GM12891 (cell line): Measurements from ENCODE around the gene ZNG1A.
A peak's percentile ranks its signal among the peaks of the same experiment; 100 is the strongest.
"Not testable (repeated sequence)": the region's sequence is repeated elsewhere in the genome, so short reads cannot be mapped to it uniquely, and the experiment has no call there.

Experiments used
- DNase-seq: peaks from one replicate; pipeline ENCODE4 v3.0.0; 2011; ENCODE audit warnings: low spot score; ENCODE audit not compliant: insufficient read length
- FAIRE-seq: peaks from 2 replicates; lab custom pipeline; 2011; peaks lifted over from hg19 to GRCh38; lab: Jason Lieb, UNC
- PAX5 ChIP-seq: IDR thresholded peaks from 2 replicates; pipeline ENCODE4 v1.6.1; 2011; ENCODE audit warnings: low read length, moderate library complexity, mild to moderate bottlenecking; ENCODE audit not compliant: insufficient read depth, severe bottlenecking
- POLR2A ChIP-seq: IDR thresholded peaks from 2 replicates; pipeline ENCODE4 v1.6.1; 2011; ENCODE audit warnings: low read depth, low read length, control low read depth
- POLR2AphosphoS5 ChIP-seq: IDR thresholded peaks from 2 replicates; pipeline ENCODE4 v1.6.1; 2011; ENCODE audit warnings: low read depth, low read length, control low read depth
- POU2F2 ChIP-seq: IDR thresholded peaks from 2 replicates; pipeline ENCODE4 v1.6.1; 2011; ENCODE audit warnings: low read depth, mild to moderate bottlenecking, control low read depth, low read length, moderate library complexity
- SPI1 ChIP-seq: IDR thresholded peaks from 2 replicates; pipeline ENCODE4 v1.6.1; 2011; ENCODE audit warnings: low read depth, low read length, control low read depth
- TAF1 ChIP-seq: IDR thresholded peaks from 2 replicates; pipeline ENCODE4 v1.6.1; 2011; ENCODE audit warnings: low read depth, low read length, control low read depth

Gene ZNG1A

DNA sequence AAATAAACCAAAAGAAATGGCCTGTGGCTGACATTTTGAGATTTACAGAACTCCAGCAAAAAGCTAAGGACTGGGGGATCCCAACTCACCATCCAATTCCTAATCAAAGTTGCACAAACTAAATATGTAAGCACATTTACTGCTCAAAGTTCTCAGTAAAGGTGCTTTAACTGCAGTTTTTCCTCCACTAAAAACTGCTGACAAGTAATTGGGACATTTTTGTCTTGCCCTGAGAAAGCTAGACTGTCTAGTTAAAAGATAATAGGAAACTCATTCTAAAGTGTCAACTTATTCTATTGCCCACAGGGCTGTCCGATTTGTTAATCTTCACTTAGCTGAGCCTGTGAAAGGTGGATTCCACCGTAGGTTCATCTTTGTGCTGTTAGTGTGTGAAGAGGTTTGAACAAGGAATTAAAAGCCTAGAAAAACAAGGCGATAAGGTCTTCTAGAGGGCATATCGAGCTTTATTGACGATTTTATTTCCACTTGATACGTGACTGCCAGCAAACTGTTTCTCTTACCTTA lies 36.8 kb upstream of the ZNG1A start:
- FAIRE-seq (no peak), DNase-seq (no peak)
- TF ChIP-seq SPI1 (no peak), TAF1 (no peak), POLR2A (no peak), PAX5 (no peak), POU2F2 (no peak), POLR2AphosphoS5 (no peak)

GRCh38 chr9:214648-215493 lies 36.0 kb upstream of the ZNG1A start, which contains the start of gene DOCK8:
Gene DOCK8, plus strand, starts transcription at chr9:214865. Its CDS starts 112 bp downstream, at chr9:214977.
- peak; percentile 95 for FAIRE-seq
- TF ChIP-seq POU2F2 (0 out of 2 replicates have a peak, but pooled peaks have one; percentile 9), SPI1 (no peak), POLR2A (peak; percentile 53), POLR2AphosphoS5 (0 out of 2 replicates have a peak, but pooled peaks have one; percentile 12), TAF1 (peak; percentile 86), PAX5 (peak; percentile 83)
- peak; percentile 67 for DNase-seq

- FAIRE-seq (no peak), DNase-seq (no peak)
- no peak for TF ChIP-seq POLR2A
- no peak for TF ChIP-seq TAF1
Measured at GRCh38 chr9:214351-214647, 35.4 kb upstream of the ZNG1A start.

DNA sequence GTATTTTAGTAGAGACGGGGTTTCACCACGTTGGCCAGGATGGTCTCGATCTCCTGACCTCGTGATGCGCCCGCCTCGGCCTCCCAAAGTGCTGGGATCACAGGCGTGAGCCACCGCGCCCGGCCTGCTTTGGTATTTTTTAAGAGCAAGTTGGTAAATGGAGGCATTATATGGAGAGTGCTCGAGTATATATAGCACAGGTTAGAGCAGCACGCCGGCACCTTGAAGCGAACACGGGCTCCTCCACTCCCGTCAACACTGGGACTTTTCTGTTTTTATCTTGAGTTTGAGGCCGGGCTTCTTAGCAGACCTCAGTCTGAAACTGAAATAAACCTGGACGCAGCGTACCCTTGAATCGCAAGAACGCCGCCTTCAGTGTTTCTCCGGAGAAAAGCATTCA lies 35.0 kb upstream of the ZNG1A start:
- not testable (repeated sequence) for DNase-seq
- peak; percentile 23 for FAIRE-seq

GRCh38 chr9:212297-212696 lies 33.4 kb upstream of the ZNG1A start:
- no peak for DNase-seq
- no peak for FAIRE-seq
- TF ChIP-seq TAF1: no peak
- no peak for TF ChIP-seq PAX5
- TF ChIP-seq SPI1: no peak
- TF ChIP-seq POLR2AphosphoS5: no peak
- no peak for TF ChIP-seq POU2F2
- no peak for TF ChIP-seq POLR2A

GRCh38 chr9:211557-211956 lies 32.7 kb upstream of the ZNG1A start:
- FAIRE-seq (no peak), DNase-seq (no peak)
- TF ChIP-seq POLR2AphosphoS5: no peak
- no peak for TF ChIP-seq POLR2A
- TF ChIP-seq POU2F2: no peak
- no peak for TF ChIP-seq TAF1
- TF ChIP-seq SPI1: no peak
- no peak for TF ChIP-seq PAX5

DNA sequence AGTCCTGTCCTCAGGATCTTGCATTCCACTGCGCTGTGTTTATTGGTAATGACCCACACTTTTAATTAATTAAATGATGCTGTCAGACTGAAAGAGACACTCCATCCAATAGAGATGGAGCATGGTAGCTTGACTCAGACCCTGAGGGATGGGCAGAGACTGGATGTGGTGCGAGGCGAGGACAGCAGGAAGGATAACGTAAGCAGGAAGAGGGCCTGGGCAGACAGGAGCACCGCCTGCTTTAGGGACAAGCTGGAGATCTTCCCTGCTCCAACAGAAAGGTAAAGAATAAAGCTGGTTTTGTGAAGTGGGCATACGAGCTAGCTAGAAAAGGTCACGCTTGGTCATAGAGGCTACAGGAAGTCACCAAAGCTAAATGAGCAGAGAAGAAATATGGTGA lies 32.2 kb upstream of the ZNG1A start:
- no peak for DNase-seq
- no peak for FAIRE-seq
- TF ChIP-seq POU2F2: no peak
- TF ChIP-seq TAF1: no peak
- no peak for TF ChIP-seq PAX5
- no peak for TF ChIP-seq POLR2AphosphoS5
- no peak for TF ChIP-seq SPI1
- no peak for TF ChIP-seq POLR2A

- TF ChIP-seq POU2F2: no peak
- TF ChIP-seq SPI1: no peak
- no peak for TF ChIP-seq POLR2A
- TF ChIP-seq TAF1: no peak
- TF ChIP-seq PAX5: no peak
- TF ChIP-seq POLR2AphosphoS5: no peak
- peak; percentile 40 for FAIRE-seq
- DNase-seq: no peak
Measured at GRCh38 chr9:209143-209758, 30.4 kb upstream of the ZNG1A start.

DNA sequence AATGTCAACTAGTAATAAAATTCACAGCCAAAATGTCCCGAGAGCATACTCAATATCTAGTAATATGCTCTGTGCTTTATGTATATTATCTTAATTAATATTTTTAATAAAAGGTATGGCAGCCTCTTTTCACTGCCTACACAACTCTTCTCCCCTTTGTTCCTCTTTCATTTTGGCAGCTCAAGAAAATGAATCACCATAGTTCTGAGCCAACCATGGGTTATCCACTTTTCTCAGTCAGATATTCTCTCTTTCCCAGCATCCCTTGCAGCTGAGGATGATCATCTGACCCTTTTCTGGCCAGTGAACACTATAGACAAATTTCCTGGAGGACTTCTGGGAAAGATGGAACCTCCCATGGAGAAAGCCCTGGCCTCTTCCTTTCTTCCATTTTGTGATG lies 27.6 kb upstream of the ZNG1A start:
- FAIRE-seq (no peak), DNase-seq (no peak)
- TF ChIP-seq TAF1 (no peak), SPI1 (no peak), POLR2A (no peak), POLR2AphosphoS5 (no peak), PAX5 (no peak)

GRCh38 chr9:199601-200000 lies 20.7 kb upstream of the ZNG1A start:
- FAIRE-seq, DNase-seq: not testable (repeated sequence)

GRCh38 chr9:178140-178825 lies 573 bp downstream of the ZNG1A start:
- DNase-seq: not testable (repeated sequence)

GRCh38 chr9:169757-170156 lies 9.1 kb downstream of the ZNG1A start:
- FAIRE-seq: not testable (repeated sequence)

More at GRCh38 chr9:178140-178825, 573 bp downstream of the ZNG1A start:
- not testable (repeated sequence) for FAIRE-seq

GRCh38 chr9:159871-160270 lies 19.0 kb downstream of the ZNG1A start:
- not testable (repeated sequence) for DNase-seq, FAIRE-seq

More at GRCh38 chr9:169757-170156, 9.1 kb downstream of the ZNG1A start:
- not testable (repeated sequence) for DNase-seq

DNA sequence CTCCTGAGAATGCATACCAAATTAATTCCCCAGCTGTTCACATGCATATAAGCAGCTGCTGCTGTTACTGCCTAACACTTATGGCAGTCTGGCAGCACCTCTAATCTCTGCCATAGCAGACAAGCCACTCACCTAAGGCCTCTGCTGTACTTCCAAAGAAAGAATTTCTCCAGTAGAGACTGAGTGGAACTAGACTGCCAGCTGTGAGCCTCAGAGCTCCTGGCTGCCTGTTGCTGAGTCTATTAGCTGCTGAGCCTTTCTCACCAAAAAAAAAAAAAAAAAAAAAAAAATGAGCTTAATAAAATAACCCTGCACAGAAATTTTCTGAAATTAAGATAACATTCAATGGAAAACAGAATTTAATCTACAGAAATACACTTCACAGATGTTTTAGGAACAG lies 27.7 kb downstream of the ZNG1A start:
- not testable (repeated sequence) for FAIRE-seq, DNase-seq
